ENCODE results near the gene RPP21. TPM values are rescaled to one million over a fixed set of nuclear protein-coding genes. Genes with fewer than 3 reads are reported as not detected.

Gene RPP21
- total RNA-seq = 38.1 and 46.8 TPM in 2 replicates

DNA sequence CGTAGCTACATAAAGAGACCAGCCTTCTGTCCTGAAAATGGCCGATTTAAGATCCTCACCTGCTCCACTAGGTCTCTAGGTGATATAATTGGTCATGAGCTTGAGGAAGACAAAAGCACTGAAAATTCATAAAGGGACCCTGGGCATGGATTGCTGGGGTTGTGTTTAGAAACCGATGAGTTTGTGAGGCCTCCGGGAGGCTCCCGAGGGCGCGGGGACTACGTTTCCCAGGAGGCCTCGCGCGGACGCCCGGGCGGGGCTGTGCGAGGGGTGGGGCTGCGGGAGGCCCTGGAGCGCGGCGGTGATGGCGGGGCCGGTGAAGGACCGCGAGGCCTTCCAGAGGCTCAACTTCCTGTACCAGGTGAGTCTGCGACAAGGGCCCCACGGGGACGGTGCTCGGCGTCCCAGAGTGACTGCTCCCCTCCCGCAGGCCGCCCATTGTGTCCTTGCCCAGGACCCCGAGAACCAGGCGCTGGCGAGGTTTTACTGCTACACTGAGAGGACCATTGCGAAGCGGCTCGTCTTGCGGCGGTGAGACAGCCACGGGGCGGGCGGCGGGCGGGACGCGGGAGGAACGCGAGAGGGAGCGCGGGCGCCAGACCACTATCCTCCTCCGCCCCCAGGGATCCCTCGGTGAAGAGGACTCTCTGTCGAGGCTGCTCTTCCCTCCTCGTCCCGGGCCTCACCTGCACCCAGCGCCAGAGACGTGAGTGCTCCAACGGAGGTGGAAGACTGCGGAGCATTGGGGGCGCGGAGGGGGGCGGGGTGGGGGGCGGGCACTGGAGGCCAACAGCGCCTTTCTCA is at the start of gene RPP21:
RPP21 (plus strand) TSS at position 289 of the 804 bp plus-strand sequence; CDS start at position 305, 16 bp downstream.
- peaks cover 43% of the 10 kb centered on the region for H3K36me3 Mint-ChIP-seq (ENCODE audit: low read depth)
- intact Hi-C loops (cut with micrococcal nuclease) = loop anchor here (1.0 to 5.0 kb wide), 3 partner anchors 19 to 278 kb away; partner anchors contain the start of genes PPP1R11, TRIM26 and TRIM39

DNA sequence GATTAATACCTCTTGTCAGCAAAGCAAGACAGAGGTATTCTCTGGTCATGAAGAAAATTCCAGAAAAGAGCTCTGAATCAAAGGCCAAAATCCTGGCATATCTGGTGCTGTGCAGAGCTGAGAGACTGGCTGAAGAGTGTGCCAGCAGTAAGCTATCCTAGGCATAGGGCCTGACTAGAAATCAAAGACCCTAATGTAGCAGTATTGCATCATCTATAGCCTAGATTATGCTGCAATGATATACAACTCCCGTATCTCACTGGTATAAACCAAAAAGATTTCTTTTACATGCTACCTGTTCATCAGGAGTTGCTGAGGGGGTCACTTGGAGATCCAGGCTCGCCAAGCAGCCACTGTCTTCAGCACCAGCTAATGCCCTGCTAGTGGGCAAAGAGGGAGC is 49.1 kb upstream of the RPP21 start:
- H3K36me3 Mint-ChIP-seq (ENCODE audit: low read depth) = peaks cover 56% of the 10 kb centered on the region
- H3K27me3 Mint-ChIP-seq = no peaks in the 10 kb centered on the region
- H3K27ac Mint-ChIP-seq = no peak overlapping the region
- H3K4me3 Mint-ChIP-seq = no peak overlapping the region
- ChIA-PET CTCF (no interaction called here), POLR2A (interaction anchor here (0.6 kb wide), 1 partner anchor 8 kb away, joined by 3 read pairs; no protein-coding TSS in a partner anchor)
- DNase-seq (no peak), ATAC-seq (ENCODE audit: low read depth) (no peak)
- TF ChIP-seq, protein P1, sequence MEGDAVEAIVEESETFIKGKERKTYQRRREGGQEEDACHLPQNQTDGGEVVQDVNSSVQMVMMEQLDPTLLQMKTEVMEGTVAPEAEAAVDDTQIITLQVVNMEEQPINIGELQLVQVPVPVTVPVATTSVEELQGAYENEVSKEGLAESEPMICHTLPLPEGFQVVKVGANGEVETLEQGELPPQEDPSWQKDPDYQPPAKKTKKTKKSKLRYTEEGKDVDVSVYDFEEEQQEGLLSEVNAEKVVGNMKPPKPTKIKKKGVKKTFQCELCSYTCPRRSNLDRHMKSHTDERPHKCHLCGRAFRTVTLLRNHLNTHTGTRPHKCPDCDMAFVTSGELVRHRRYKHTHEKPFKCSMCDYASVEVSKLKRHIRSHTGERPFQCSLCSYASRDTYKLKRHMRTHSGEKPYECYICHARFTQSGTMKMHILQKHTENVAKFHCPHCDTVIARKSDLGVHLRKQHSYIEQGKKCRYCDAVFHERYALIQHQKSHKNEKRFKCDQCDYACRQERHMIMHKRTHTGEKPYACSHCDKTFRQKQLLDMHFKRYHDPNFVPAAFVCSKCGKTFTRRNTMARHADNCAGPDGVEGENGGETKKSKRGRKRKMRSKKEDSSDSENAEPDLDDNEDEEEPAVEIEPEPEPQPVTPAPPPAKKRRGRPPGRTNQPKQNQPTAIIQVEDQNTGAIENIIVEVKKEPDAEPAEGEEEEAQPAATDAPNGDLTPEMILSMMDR (IDR thresholded peaks at IDR 0.05) = no peak
- H3K4me1 Mint-ChIP-seq = no peaks in the 10 kb centered on the region
- intact Hi-C loops (cut with micrococcal nuclease) = no loop called here
- no peaks in the 10 kb centered on the region for H3K9me3 Mint-ChIP-seq

More for the DNA sequence above, at the start of gene RPP21:
- ChIA-PET CTCF (interaction anchor here (0.8 kb wide), 1 partner anchor 19 kb away, joined by 3 read pairs; no protein-coding TSS in a partner anchor), POLR2A (interaction anchor here (0.8 to 2.3 kb wide), 2 partner anchors 18 to 131 kb away, joined by 3 to 14 read pairs; partner anchors contain the start of gene TRIM39)
- Mint-ChIP-seq H3K4me3 (peak within 1 kb of the TSS; percentile 92), H3K27me3 (no peaks in the 10 kb centered on the region), H3K9me3 (no peaks in the 10 kb centered on the region), H3K27ac (peak within 1 kb of the TSS; percentile 94), H3K4me1 (peaks cover 32% of the 10 kb centered on the region)
- DNase-seq (peak; percentile 90), ATAC-seq (ENCODE audit: low read depth) (peak; percentile 99)
- TF ChIP-seq, protein P1 (IDR thresholded peaks at IDR 0.05) = no peak

DNA sequence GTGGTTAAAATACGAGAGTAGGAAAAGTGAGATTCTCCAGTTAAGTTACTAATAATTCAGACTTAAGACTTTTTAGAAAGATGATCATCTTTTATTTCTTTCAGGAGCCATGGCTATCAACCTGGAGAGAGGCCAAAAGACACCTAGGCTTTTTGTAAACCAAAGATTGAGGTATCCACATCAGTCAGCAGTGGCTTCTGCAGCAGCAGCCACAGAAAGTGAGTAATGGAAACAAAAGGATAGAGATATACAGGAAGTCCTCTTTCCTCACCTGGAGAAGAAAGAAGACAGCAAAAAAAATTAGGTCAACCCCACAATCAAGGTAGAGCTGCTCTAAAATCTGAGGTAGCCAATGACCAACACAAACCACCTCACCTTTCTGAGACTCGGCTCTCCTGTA is 41.0 kb upstream of the RPP21 start:
- no peak overlapping the region for H3K4me3 Mint-ChIP-seq
- ChIA-PET POLR2A (no interaction called here), CTCF (no interaction called here)
- TF ChIP-seq, protein P1 (IDR thresholded peaks at IDR 0.05) = no peak
- H3K4me1 Mint-ChIP-seq = peaks cover 2% of the 10 kb centered on the region
- H3K27me3 Mint-ChIP-seq = no peaks in the 10 kb centered on the region
- no peak overlapping the region for H3K27ac Mint-ChIP-seq
- intact Hi-C loops (cut with micrococcal nuclease) = no loop called here
- no peak for DNase-seq
- no peak for ATAC-seq (ENCODE audit: low read depth)
- H3K36me3 Mint-ChIP-seq (ENCODE audit: low read depth) = peaks cover 60% of the 10 kb centered on the region
- no peaks in the 10 kb centered on the region for H3K9me3 Mint-ChIP-seq

DNA sequence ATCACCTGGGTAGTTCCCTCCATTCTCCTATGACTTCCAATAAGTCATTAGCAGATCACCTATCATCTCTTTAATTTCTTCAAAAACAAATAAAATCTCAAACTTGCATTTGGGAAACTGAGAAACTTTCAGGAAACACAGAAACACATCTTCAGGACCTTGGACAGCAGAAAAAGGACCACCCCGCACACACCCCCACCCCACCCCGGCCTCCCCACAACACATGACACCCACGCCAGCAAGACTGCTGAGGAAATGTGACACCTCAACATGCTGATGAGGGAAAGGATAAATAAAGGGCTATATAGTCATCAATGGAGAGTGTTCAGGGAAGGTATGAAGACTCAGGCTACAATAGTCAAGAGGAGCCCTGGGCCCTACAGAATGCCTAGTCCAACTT is 33.9 kb upstream of the RPP21 start:
- POLR2A ChIA-PET = no interaction called here
- DNase-seq = no peak
- TF ChIP-seq, protein P1 (IDR thresholded peaks at IDR 0.05) = no peak
- intact Hi-C loops (cut with micrococcal nuclease) = no loop called here
- Mint-ChIP-seq H3K27ac (no peak overlapping the region), H3K9me3 (no peaks in the 10 kb centered on the region), H3K4me3 (no peak overlapping the region), H3K27me3 (no peaks in the 10 kb centered on the region), H3K4me1 (peaks cover 16% of the 10 kb centered on the region), H3K36me3 (ENCODE audit: low read depth) (peaks cover 69% of the 10 kb centered on the region)
- ATAC-seq (ENCODE audit: low read depth) = no peak
- CTCF ChIA-PET = no interaction called here

DNA sequence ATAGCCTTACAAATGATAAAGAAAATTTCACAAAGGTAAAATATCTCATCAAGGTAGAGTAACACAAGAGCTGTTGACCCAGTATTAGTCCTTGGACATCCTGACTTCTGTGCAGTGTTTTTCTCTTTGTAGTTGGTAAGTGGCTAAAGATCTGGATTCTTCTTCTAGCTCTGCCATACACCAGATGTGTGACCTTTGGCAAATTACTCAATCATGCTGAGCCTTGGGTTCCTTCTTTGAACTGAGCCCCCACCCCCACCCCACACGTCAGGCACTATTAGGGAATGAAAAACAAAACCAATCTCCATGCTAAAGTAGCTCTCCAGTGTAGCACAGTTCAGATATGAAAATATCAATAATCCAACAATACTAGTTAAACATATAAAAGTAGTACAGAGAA is 33.3 kb upstream of the RPP21 start:
- Mint-ChIP-seq H3K4me1 (peaks cover 16% of the 10 kb centered on the region), H3K36me3 (ENCODE audit: low read depth) (peaks cover 73% of the 10 kb centered on the region), H3K4me3 (no peak overlapping the region), H3K27me3 (no peaks in the 10 kb centered on the region), H3K27ac (no peak overlapping the region), H3K9me3 (no peaks in the 10 kb centered on the region)
- intact Hi-C loops (cut with micrococcal nuclease) = no loop called here
- DNase-seq (no peak), ATAC-seq (ENCODE audit: low read depth) (no peak)
- TF ChIP-seq, protein P1 (IDR thresholded peaks at IDR 0.05) = no peak
- ChIA-PET CTCF (no interaction called here), POLR2A (interaction anchor here (0.6 kb wide), 1 partner anchor 522 kb away, joined by 6 read pairs; no protein-coding TSS in a partner anchor)

Data from activated B cell treated with CpG ODN at 0.5 μM for 24 hours (primary cell).